ENCODE measurements around the gene DNAJB5.

GRCh38 chr9:34982361-34982760 is 7.2 kb upstream of the DNAJB5 start:
- TF ChIP-seq POLR2AphosphoS5 (IDR thresholded peaks at IDR 0.05), result peak in 1 of 3 donors; percentile 33
- no peak for TF ChIP-seq CTCF (IDR thresholded peaks at IDR 0.05 in 8 of 11, conservative IDR thresholded peaks at IDR 0.05 in 3 of 11)
- TF ChIP-seq POLR2A (IDR thresholded peaks at IDR 0.05), result no peak

Measured in spleen (tissue), 7 donors.